GM12801 (cell line): ENCODE data around the gene PHF3.

Experiments
- CTCF ChIP-seq: IDR thresholded peaks from one replicate; pipeline ENCODE4 v1.5.1; 2011; ENCODE audit warnings: control low read depth; ENCODE audit not compliant: insufficient read length; ENCODE audit errors: extremely low read depth

Gene PHF3

GRCh38 chr6:63732336-63732735 lies 96.7 kb downstream of the PHF3 start:
- no peak for TF ChIP-seq CTCF

- no peak for TF ChIP-seq CTCF
Observed at GRCh38 chr6:63734923-63735322, 99.3 kb downstream of the PHF3 start.

GRCh38 chr6:63739094-63739687 lies 103.6 kb downstream of the PHF3 start:
- no peak for TF ChIP-seq CTCF

GRCh38 chr6:63740709-63741108 lies 105.1 kb downstream of the PHF3 start:
- TF ChIP-seq CTCF, result no peak

- no peak for TF ChIP-seq CTCF
Observed at GRCh38 chr6:63742060-63742459, 106.5 kb downstream of the PHF3 start.

GRCh38 chr6:63743691-63744090 lies 108.1 kb downstream of the PHF3 start:
- no peak for TF ChIP-seq CTCF

- no peak for TF ChIP-seq CTCF
Observed at GRCh38 chr6:63744810-63745209, 109.2 kb downstream of the PHF3 start.
